Endothelial cell of umbilical vein (primary cell): ENCODE data around the gene ATRIP. TPM values are rescaled to one million over a fixed set of nuclear protein-coding genes. Genes with fewer than 3 reads are reported as not detected.

Experiments used
- BruUV-seq: library from RNA; stranded (reverse); fragments of 400-500 nt; replicated peaks from 2 replicates; lab custom pipeline; 2021; lab: Mats Ljungman, UMichigan
- CTCF ChIA-PET: fragments of 300-600, 350-600 bp; sonication (Branson Sonifier 250); formaldehyde crosslinking; loops from one replicate; lab custom pipeline; 2021; ENCODE audit warnings: antibody characterized with exemption, inconsistent platforms; lab: Charles Lee
- POLR2A ChIA-PET: fragments of 300-600, 350-600 bp; sonication (Branson Sonifier 250); formaldehyde crosslinking; loops from one replicate; lab custom pipeline; 2021; ENCODE audit warnings: antibody characterized with exemption, inconsistent platforms; lab: Charles Lee
- DNase-seq: peaks from one replicate; pipeline ENCODE4 v3.0.0-alpha.2; 2011; ENCODE audit warnings: low read depth, low spot score
- FAIRE-seq: peaks from 2 replicates; lab custom pipeline; 2011; peaks lifted over from hg19 to GRCh38; lab: Jason Lieb, UNC
- H2AFZ ChIP-seq: 2 replicates; pipeline ENCODE4 v1.6.0; 2012; ENCODE audit warnings: low read depth, low read length, control low read depth, inconsistent platforms
- H3K27ac ChIP-seq: 2 replicates; pipeline ENCODE4 v1.5.1; 2011; ENCODE audit warnings: low read depth, mild to moderate bottlenecking, control low read depth, low read length, moderate library complexity; ENCODE audit not compliant: insufficient read depth
- H3K27me3 ChIP-seq, 2 experiments: 2 replicates each; pipeline versions ENCODE4 v1.6.0 to v1.6.1; 2011; ENCODE audit warnings: low read length in 2 of 2, mixed read lengths in 1 of 2; ENCODE audit not compliant: control insufficient read depth in 2 of 2, insufficient read depth in 2 of 2
- H3K36me3 ChIP-seq, 2 experiments: 2 replicates in 1 of 2; 3 replicates in 1 of 2; pipeline ENCODE4 v1.5.1; 2011; ENCODE audit warnings: low read length in 2 of 2, mild to moderate bottlenecking in 1 of 2, moderate library complexity in 1 of 2; ENCODE audit not compliant: control insufficient read depth in 2 of 2, insufficient read depth in 2 of 2; ENCODE audit errors: extremely low read depth in 1 of 2
- H3K4me1 ChIP-seq: 3 replicates; pipeline ENCODE4 v1.5.1; 2011; ENCODE audit warnings: mild to moderate bottlenecking, low read length; ENCODE audit not compliant: control insufficient read depth, insufficient read depth; ENCODE audit errors: extremely low read depth
- H3K4me2 ChIP-seq: 2 replicates; pipeline ENCODE4 v1.6.1; 2011; ENCODE audit warnings: low read length, control low read depth, mixed read lengths; ENCODE audit not compliant: insufficient read depth
- H3K4me3 ChIP-seq, 3 experiments: fragments of 200-600 bp in 1 of 3; sonication (generic), shearing (Covaris generic) in 1 of 3; replicated peaks in 1 of 3; 2 replicates each; pipeline ENCODE4 v1.5.1; 2011 to 2016; ENCODE audit warnings: control low read depth in 3 of 3, low read length in 3 of 3, mild to moderate bottlenecking in 2 of 3, inconsistent platforms in 1 of 3, low read depth in 1 of 3, moderate library complexity in 1 of 3; ENCODE audit not compliant: insufficient read depth in 1 of 3
- H3K79me2 ChIP-seq: 2 replicates; pipeline ENCODE4 v1.6.0; 2012; ENCODE audit warnings: low read length, inconsistent platforms; ENCODE audit not compliant: control insufficient read depth, insufficient read depth
- H3K9ac ChIP-seq: replicated peaks from 2 replicates; pipeline ENCODE3; 2011; ENCODE audit warnings: low read length, control low read depth; ENCODE audit not compliant: insufficient read depth; ENCODE audit errors: extremely low read depth
- H3K9me1 ChIP-seq: replicated peaks from 3 replicates; pipeline ENCODE4 v1.6.0; 2011; ENCODE audit warnings: mild to moderate bottlenecking, low read length; ENCODE audit not compliant: control insufficient read depth, insufficient read depth; ENCODE audit errors: extremely low read depth
- H3K9me3 ChIP-seq: replicated peaks from 2 replicates; pipeline ENCODE4 v1.5.1; 2012; ENCODE audit warnings: low read length, inconsistent platforms; ENCODE audit not compliant: control insufficient read depth, insufficient read depth
- H4K20me1 ChIP-seq: replicated peaks from 2 replicates; pipeline ENCODE3; 2011; ENCODE audit warnings: mild to moderate bottlenecking, low read length; ENCODE audit not compliant: control insufficient read depth, insufficient read depth; ENCODE audit errors: extremely low read depth
- CTCF ChIP-seq, 2 donors: IDR thresholded peaks; 1 replicate in 1 of 2; 2 replicates in 1 of 2; pipeline ENCODE4 v1.5.1; 2011; ENCODE audit warnings: low read length in 2 of 2, mild to moderate bottlenecking in 2 of 2, moderate library complexity in 2 of 2, control low read depth in 1 of 2, inconsistent platforms in 1 of 2, low read depth in 1 of 2; ENCODE audit not compliant: insufficient read depth in 1 of 2; ENCODE audit errors: extremely low read depth in 1 of 2
- EZH2 ChIP-seq: IDR thresholded peaks from 2 replicates; pipeline ENCODE4 v1.6.1; 2012; ENCODE audit warnings: borderline replicate concordance, low read depth, mild to moderate bottlenecking, moderate library complexity, low read length, inconsistent platforms; ENCODE audit not compliant: severe bottlenecking
- FOS ChIP-seq: IDR thresholded peaks from 2 replicates; pipeline ENCODE4 v1.6.1; 2011; ENCODE audit warnings: mild to moderate bottlenecking, low read length, moderate library complexity, borderline replicate concordance; ENCODE audit not compliant: insufficient read depth
- GATA2 ChIP-seq: IDR thresholded peaks from 2 replicates; pipeline ENCODE4 v1.7.0; 2011; ENCODE audit warnings: low read depth, mild to moderate bottlenecking, moderate library complexity, mixed read lengths, low read length; ENCODE audit not compliant: insufficient read length, insufficient read depth
- JUN ChIP-seq: IDR thresholded peaks from 2 replicates; pipeline ENCODE4 v1.6.1; 2011; ENCODE audit warnings: borderline replicate concordance, low read depth; ENCODE audit not compliant: insufficient read length, insufficient read depth
- MAX ChIP-seq: IDR thresholded peaks from 2 replicates; pipeline ENCODE4 v1.6.1; 2011; ENCODE audit not compliant: insufficient read depth, insufficient read length
- MYC ChIP-seq: IDR thresholded peaks from one replicate; pipeline ENCODE4 v1.6.1; 2011; ENCODE audit warnings: mild to moderate bottlenecking, low read depth, low read length
- POLR2A ChIP-seq: IDR thresholded peaks from 2 replicates; pipeline ENCODE4 v1.6.1; 2012; ENCODE audit warnings: low read depth, mild to moderate bottlenecking, control low read depth, low read length
- POLR2AphosphoS5 ChIP-seq: IDR thresholded peaks from 2 replicates; pipeline ENCODE4 v1.6.1; 2012; ENCODE audit warnings: low read depth, mild to moderate bottlenecking, control low read depth, low read length, moderate library complexity; ENCODE audit not compliant: insufficient read depth
- dilution Hi-C: fragments of 300-500 bp; cut with MboI; formaldehyde crosslinking; loops from one replicate; pipeline ENCODE4 v1.15.0; 2019; ENCODE audit warnings: low sequenced_read_pairs; ENCODE audit not compliant: extremely low pct_ligation_motif_present
- intact Hi-C: fragments of 100-400 bp; cut with micrococcal nuclease; formaldehyde crosslinking; loops from one replicate; pipeline ENCODE4 v1.10.0; 2022
- polyA plus RNA-seq, 4 experiments: library from polyadenylated mRNA; depleted of rRNA in 3 of 4; stranded (reverse) in 3 of 4; unstranded in 1 of 4; fragments of >200 nt; gene quantifications; 2 replicates each; pipeline versions ENCODE4 v1.2.1 to v1.2.3, GENCODE V29; 2011 to 2012; ENCODE audit warnings: missing spikeins in 1 of 4
- total RNA-seq: library from RNA; stranded (reverse); gene quantifications from 2 replicates; pipeline ENCODE4 v1.2.3, GENCODE V29; 2021

ATRIP gene
- total and polyA plus RNA-seq, 2 donors (not counting 3 experiments of a cell fraction or from before 2014, with no cell fraction given) = 10.6 to 14.7 TPM

- Histone ChIP-seq H2AFZ (no peak overlapping the region), H3K79me2 (no peaks in the 10 kb centered on the region), H3K4me1 (no peaks in the 10 kb centered on the region), H3K4me2 (no peak overlapping the region), H3K4me3 (no peak overlapping the region), H3K9ac (no peak overlapping the region), H3K36me3 (no peaks in the 10 kb centered on the region), H3K27ac (no peak overlapping the region), H4K20me1 (no peaks in the 10 kb centered on the region), H3K27me3 (no peaks in the 10 kb centered on the region), H3K9me3 (no peaks in the 10 kb centered on the region), H3K9me1 (no peaks in the 10 kb centered on the region)
- DNase-seq (no peak), FAIRE-seq (no peak)
- no TSS peak for BruUV-seq
- no peak for TF ChIP-seq CTCF (IDR thresholded peaks at IDR 0.05; ENCODE audit: extremely low read depth in 1 of 2, insufficient read depth in 1 of 2, low read depth in 1 of 2, low read length in 2 of 2)
- no peak for TF ChIP-seq POLR2AphosphoS5
- no peak for TF ChIP-seq MYC
- TF ChIP-seq EZH2 = no peak
- no peak for TF ChIP-seq JUN
- TF ChIP-seq MAX = no peak
- no peak for TF ChIP-seq GATA2
- no peak for TF ChIP-seq POLR2A
- no peak for TF ChIP-seq FOS
- ChIA-PET CTCF (interaction anchor here (1.0 kb wide), 1 partner anchor 14 kb away, joined by 3 read pairs; no protein-coding TSS in a partner anchor), POLR2A (no interaction called here)
- dilution Hi-C loops (no loop called here), intact Hi-C loops (no loop called here)
These were observed 68.1 kb downstream of the ATRIP start for GRCh38 chr3:48514431-48515227.

Other genes with a start within 250 kb of the ATRIP start
- gene CAMP, start 223.2 kb upstream of the ATRIP start, total RNA-seq = not detected in 2 replicates
- gene CAMP, start 223.2 kb upstream of the ATRIP start, polyA plus RNA-seq = not detected in 2 replicates
- gene ZNF589, start 205.6 kb upstream of the ATRIP start, total RNA-seq = 12.4 and 13.4 TPM in 2 replicates
- 4.7 and 6.5 TPM in 2 replicates for gene ZNF589, start 205.6 kb upstream of the ATRIP start, polyA plus RNA-seq
- gene NME6, start 145.4 kb upstream of the ATRIP start, total RNA-seq = 26.9 and 27.7 TPM in 2 replicates
- gene NME6, start 145.4 kb upstream of the ATRIP start, polyA plus RNA-seq = 37.8 and 43.1 TPM in 2 replicates
- gene SPINK8, start 113.1 kb upstream of the ATRIP start, total RNA-seq = not detected in 2 replicates
- not detected in 2 replicates for gene SPINK8, start 113.1 kb upstream of the ATRIP start, polyA plus RNA-seq
- gene FBXW12, start 74.5 kb upstream of the ATRIP start, total RNA-seq = not detected in 2 replicates
- gene FBXW12, start 74.5 kb upstream of the ATRIP start, polyA plus RNA-seq = not detected in 2 replicates
- 43.0 and 43.1 TPM in 2 replicates for gene PLXNB1, start 16.7 kb upstream of the ATRIP start, total RNA-seq
- gene PLXNB1, start 16.7 kb upstream of the ATRIP start, polyA plus RNA-seq = 45.2 and 47.5 TPM in 2 replicates
- gene CCDC51, start 6.6 kb upstream of the ATRIP start, total RNA-seq = 9.8 and 11.2 TPM in 2 replicates
- 10.1 and 11.3 TPM in 2 replicates for gene CCDC51, start 6.6 kb upstream of the ATRIP start, polyA plus RNA-seq
- gene TMA7, start 6.5 kb upstream of the ATRIP start, total RNA-seq = 306 and 332 TPM in 2 replicates
- 73.0 and 137 TPM in 2 replicates for gene TMA7, start 6.5 kb upstream of the ATRIP start, polyA plus RNA-seq
- gene SHISA5, start 57.4 kb downstream of the ATRIP start, total RNA-seq = 205 and 213 TPM in 2 replicates
- 320 and 401 TPM in 2 replicates for gene SHISA5, start 57.4 kb downstream of the ATRIP start, polyA plus RNA-seq
- 4.2 and 4.9 TPM in 2 replicates for gene PFKFB4, start 110.1 kb downstream of the ATRIP start, total RNA-seq
- 4.0 and 4.1 TPM in 2 replicates for gene PFKFB4, start 110.1 kb downstream of the ATRIP start, polyA plus RNA-seq
- gene UCN2, start 117.0 kb downstream of the ATRIP start, total RNA-seq = not detected in 2 replicates
- gene UCN2, start 117.0 kb downstream of the ATRIP start, polyA plus RNA-seq = 0.05 and 0.11 TPM in 2 replicates
- 1.5 and 1.9 TPM in 2 replicates for gene COL7A1, start 148.6 kb downstream of the ATRIP start, total RNA-seq
- gene COL7A1, start 148.6 kb downstream of the ATRIP start, polyA plus RNA-seq = 0.55 and 1.1 TPM in 2 replicates
- gene UQCRC1, start 162.9 kb downstream of the ATRIP start, total RNA-seq = 184 and 186 TPM in 2 replicates
- gene UQCRC1, start 162.9 kb downstream of the ATRIP start, polyA plus RNA-seq = 415 and 427 TPM in 2 replicates
- not detected in 2 replicates for gene TMEM89, start 175.0 kb downstream of the ATRIP start, total RNA-seq
- gene TMEM89, start 175.0 kb downstream of the ATRIP start, polyA plus RNA-seq = not detected in 2 replicates
- gene SLC26A6, start 188.7 kb downstream of the ATRIP start, total RNA-seq = 32.2 and 34.8 TPM in 2 replicates
- gene SLC26A6, start 188.7 kb downstream of the ATRIP start, polyA plus RNA-seq = 31.0 and 35.3 TPM in 2 replicates
- 0.46 and 0.71 TPM in 2 replicates for gene CELSR3, start 216.1 kb downstream of the ATRIP start, total RNA-seq
- gene CELSR3, start 216.1 kb downstream of the ATRIP start, polyA plus RNA-seq = 0.25 and 0.32 TPM in 2 replicates
- 12.8 and 13.4 TPM in 2 replicates for gene NCKIPSD, start 239.2 kb downstream of the ATRIP start, total RNA-seq
- 19.1 and 26.2 TPM in 2 replicates for gene NCKIPSD, start 239.2 kb downstream of the ATRIP start, polyA plus RNA-seq